HEK293 (cell line): ENCODE data around the gene DCAF8.

Experiments used
- GFI1B ChIP-seq: fragments of 450-650 bp; formaldehyde crosslinking; IDR thresholded peaks from 2 replicates; pipeline ENCODE4 v1.5.1; 2016; ENCODE audit warnings: missing biosample characterization, missing genetic modification characterization
- MZF1 ChIP-seq: fragments of 450-650 bp; formaldehyde crosslinking; IDR thresholded peaks from 2 replicates; pipeline ENCODE4 v1.5.1; 2017; ENCODE audit warnings: missing biosample characterization, missing genetic modification characterization, borderline replicate concordance
- ZBTB21 ChIP-seq: fragments of 450-650 bp; formaldehyde crosslinking; IDR thresholded peaks from 2 replicates; pipeline ENCODE4 v1.5.1; 2017; ENCODE audit warnings: missing biosample characterization, missing genetic modification characterization
- ZBTB8A ChIP-seq: fragments of 450-650 bp; formaldehyde crosslinking; IDR thresholded peaks from 2 replicates; pipeline ENCODE4 v1.5.1; 2016; ENCODE audit warnings: missing biosample characterization, missing genetic modification characterization
- ZFP37 ChIP-seq: fragments of 450-650 bp; formaldehyde crosslinking; IDR thresholded peaks from 2 replicates; pipeline ENCODE4 v1.5.1; 2016; ENCODE audit warnings: missing biosample characterization, missing genetic modification characterization
- ZNF121 ChIP-seq: fragments of 450-650 bp; formaldehyde crosslinking; IDR thresholded peaks from 2 replicates; pipeline ENCODE4 v1.5.1; 2016; ENCODE audit warnings: missing biosample characterization, missing genetic modification characterization
- ZNF138 ChIP-seq: fragments of 450-650 bp; formaldehyde crosslinking; IDR thresholded peaks from 2 replicates; pipeline ENCODE4 v1.5.1; 2016; ENCODE audit warnings: missing biosample characterization, missing genetic modification characterization, borderline replicate concordance
- ZNF140 ChIP-seq: fragments of 450-650 bp; formaldehyde crosslinking; IDR thresholded peaks from 2 replicates; pipeline ENCODE4 v1.5.1; 2016; ENCODE audit warnings: missing biosample characterization, missing genetic modification characterization
- ZNF157 ChIP-seq: fragments of 450-650 bp; formaldehyde crosslinking; IDR thresholded peaks from 2 replicates; pipeline ENCODE4 v1.5.1; 2016; ENCODE audit warnings: missing biosample characterization, missing genetic modification characterization
- ZNF19 ChIP-seq: fragments of 450-650 bp; formaldehyde crosslinking; IDR thresholded peaks from 2 replicates; pipeline ENCODE4; 2016; ENCODE audit warnings: missing biosample characterization, missing genetic modification characterization, low read depth
- ZNF202 ChIP-seq: fragments of 450-650 bp; formaldehyde crosslinking; IDR thresholded peaks from 2 replicates; pipeline ENCODE4 v1.5.1; 2016; ENCODE audit warnings: missing biosample characterization, missing genetic modification characterization, borderline replicate concordance
- ZNF223 ChIP-seq: fragments of 450-650 bp; formaldehyde crosslinking; IDR thresholded peaks from 2 replicates; pipeline ENCODE4 v1.5.1; 2016; ENCODE audit warnings: missing biosample characterization, missing genetic modification characterization
- ZNF24 ChIP-seq: fragments of 450-650 bp; formaldehyde crosslinking; IDR thresholded peaks from 2 replicates; pipeline ENCODE4 v1.5.1; 2016; ENCODE audit warnings: missing biosample characterization, missing genetic modification characterization
- ZNF292 ChIP-seq: fragments of 450-650 bp; formaldehyde crosslinking; IDR thresholded peaks from 2 replicates; pipeline ENCODE4 v1.5.1; 2016; ENCODE audit warnings: low read depth, missing biosample characterization, missing genetic modification characterization, borderline replicate concordance
- ZNF341 ChIP-seq: fragments of 450-650 bp; formaldehyde crosslinking; IDR thresholded peaks from 2 replicates; pipeline ENCODE4; 2016; ENCODE audit warnings: low read depth, missing biosample characterization, missing genetic modification characterization
- ZNF366 ChIP-seq: fragments of 450-650 bp; formaldehyde crosslinking; conservative IDR thresholded peaks from 2 replicates; pipeline ENCODE4 v1.5.1; 2016; ENCODE audit warnings: missing biosample characterization, missing genetic modification characterization
- ZNF426 ChIP-seq: fragments of 450-650 bp; formaldehyde crosslinking; IDR thresholded peaks from 2 replicates; pipeline ENCODE4 v1.5.1; 2017; ENCODE audit warnings: missing biosample characterization, missing genetic modification characterization, mild to moderate bottlenecking, inconsistent platforms, moderate library complexity
- ZNF433 ChIP-seq: fragments of 450-650 bp; formaldehyde crosslinking; IDR thresholded peaks from 2 replicates; pipeline ENCODE4 v1.5.1; 2016; ENCODE audit warnings: missing biosample characterization, missing genetic modification characterization, low read depth
- ZNF514 ChIP-seq: fragments of 450-650 bp; formaldehyde crosslinking; IDR thresholded peaks from 2 replicates; pipeline ENCODE4 v1.5.1; 2016; ENCODE audit warnings: missing biosample characterization, missing genetic modification characterization
- ZNF529 ChIP-seq: fragments of 450-650 bp; formaldehyde crosslinking; IDR thresholded peaks from 2 replicates; pipeline ENCODE4 v1.5.1; 2017; ENCODE audit warnings: missing genetic modification characterization, missing biosample characterization; ENCODE audit not compliant: insufficient replicate concordance
- ZNF558 ChIP-seq: fragments of 450-650 bp; formaldehyde crosslinking; IDR thresholded peaks from 2 replicates; pipeline ENCODE4 v1.5.1; 2016; ENCODE audit warnings: missing biosample characterization, missing genetic modification characterization
- ZNF560 ChIP-seq: fragments of 450-650 bp; formaldehyde crosslinking; IDR thresholded peaks from 2 replicates; pipeline ENCODE4 v1.5.1; 2017; ENCODE audit warnings: missing biosample characterization, missing genetic modification characterization, borderline replicate concordance
- ZNF623 ChIP-seq: fragments of 450-650 bp; formaldehyde crosslinking; IDR thresholded peaks from 2 replicates; pipeline ENCODE4 v1.5.1; 2016; ENCODE audit warnings: missing biosample characterization, missing genetic modification characterization
- ZNF629 ChIP-seq: fragments of 450-650 bp; formaldehyde crosslinking; IDR thresholded peaks from 2 replicates; pipeline ENCODE4 v1.5.1; 2017; ENCODE audit warnings: missing biosample characterization, missing genetic modification characterization
- ZNF654 ChIP-seq: fragments of 450-650 bp; formaldehyde crosslinking; IDR thresholded peaks from 2 replicates; pipeline ENCODE4 v1.5.1; 2016; ENCODE audit warnings: low read depth, missing biosample characterization, missing genetic modification characterization
- ZNF785 ChIP-seq: fragments of 450-650 bp; formaldehyde crosslinking; IDR thresholded peaks from 2 replicates; pipeline ENCODE4 v1.5.1; 2016; ENCODE audit warnings: missing biosample characterization, missing genetic modification characterization
- ZSCAN23 ChIP-seq: fragments of 450-650 bp; formaldehyde crosslinking; IDR thresholded peaks from 2 replicates; pipeline ENCODE4 v1.5.1; 2016; ENCODE audit warnings: missing biosample characterization, missing genetic modification characterization
- ZXDB ChIP-seq: fragments of 450-650 bp; formaldehyde crosslinking; IDR thresholded peaks from 2 replicates; pipeline ENCODE4 v1.5.1; 2016; ENCODE audit warnings: missing biosample characterization, missing genetic modification characterization
- TF ChIP-seq, protein P1 (sequence below): fragments of 450-650 bp; formaldehyde crosslinking; IDR thresholded peaks from 2 replicates; pipeline ENCODE4 v1.5.1; 2016; ENCODE audit warnings: missing biosample characterization, missing genetic modification characterization
- TF ChIP-seq, protein P2 (sequence below): fragments of 450-650 bp; formaldehyde crosslinking; IDR thresholded peaks from 2 replicates; pipeline ENCODE4 v1.5.1; 2016; ENCODE audit warnings: missing biosample characterization, missing genetic modification characterization, borderline replicate concordance
- TF ChIP-seq, protein P3 (sequence below): fragments of 450-650 bp; formaldehyde crosslinking; IDR thresholded peaks from 2 replicates; pipeline ENCODE4 v1.5.1; 2016; ENCODE audit warnings: missing biosample characterization, missing genetic modification characterization
- TF ChIP-seq, protein P4 (sequence below): fragments of 450-650 bp; formaldehyde crosslinking; IDR thresholded peaks from 2 replicates; pipeline ENCODE4 v1.5.1; 2016; ENCODE audit warnings: missing biosample characterization, missing genetic modification characterization

Gene DCAF8

DNA sequence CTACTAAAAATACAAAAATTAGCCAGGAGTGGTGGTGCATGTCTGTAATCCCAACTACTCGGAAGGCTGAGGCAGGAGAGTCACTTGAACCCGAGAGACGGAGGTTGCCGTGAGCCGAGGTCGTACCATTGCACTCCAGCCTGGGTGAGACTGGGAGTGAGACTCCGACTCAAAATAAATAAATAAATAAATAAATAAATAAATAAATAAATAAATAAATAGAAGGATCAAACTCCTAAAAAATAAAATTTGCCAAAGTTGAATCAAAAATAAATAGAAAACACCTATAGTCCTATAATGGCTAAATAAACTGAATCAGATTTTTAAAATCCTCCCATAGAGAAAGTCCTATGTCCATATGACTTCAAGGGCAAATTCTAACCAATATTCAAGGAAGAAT lies 37.8 kb upstream of the DCAF8 start (continued):
- TF ChIP-seq, protein P1, sequence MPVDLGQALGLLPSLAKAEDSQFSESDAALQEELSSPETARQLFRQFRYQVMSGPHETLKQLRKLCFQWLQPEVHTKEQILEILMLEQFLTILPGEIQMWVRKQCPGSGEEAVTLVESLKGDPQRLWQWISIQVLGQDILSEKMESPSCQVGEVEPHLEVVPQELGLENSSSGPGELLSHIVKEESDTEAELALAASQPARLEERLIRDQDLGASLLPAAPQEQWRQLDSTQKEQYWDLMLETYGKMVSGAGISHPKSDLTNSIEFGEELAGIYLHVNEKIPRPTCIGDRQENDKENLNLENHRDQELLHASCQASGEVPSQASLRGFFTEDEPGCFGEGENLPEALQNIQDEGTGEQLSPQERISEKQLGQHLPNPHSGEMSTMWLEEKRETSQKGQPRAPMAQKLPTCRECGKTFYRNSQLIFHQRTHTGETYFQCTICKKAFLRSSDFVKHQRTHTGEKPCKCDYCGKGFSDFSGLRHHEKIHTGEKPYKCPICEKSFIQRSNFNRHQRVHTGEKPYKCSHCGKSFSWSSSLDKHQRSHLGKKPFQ: 0 out of 2 replicates have a peak, but pooled peaks have one; percentile 31
- TF ChIP-seq ZBTB8A: peak; percentile 86
- TF ChIP-seq ZFP37 (tag by site-specific recombination): peak; percentile 79; the same call in 1 of the 2 replicates
- TF ChIP-seq ZNF366 (tag by site-specific recombination): 0 out of 2 replicates have a peak, but pooled peaks have one; percentile 27
- peak; percentile 95 for TF ChIP-seq ZNF19 (tag by site-specific recombination)
- peak; percentile 88; the same call in 1 of the 2 replicates for TF ChIP-seq ZNF138 (tag by site-specific recombination)
- peak; percentile 82; the same call in 1 of the 2 replicates for TF ChIP-seq ZNF514 (tag by site-specific recombination)
- TF ChIP-seq GFI1B: peak; percentile 42; the same call in 1 of the 2 replicates
- TF ChIP-seq ZXDB: peak; percentile 86
- peak; percentile 66; the same call in 1 of the 2 replicates for TF ChIP-seq ZBTB21 (tag by site-specific recombination)
- TF ChIP-seq MZF1 (tag by site-specific recombination): peak; percentile 50; the same call in 1 of the 2 replicates
- TF ChIP-seq, protein P2, sequence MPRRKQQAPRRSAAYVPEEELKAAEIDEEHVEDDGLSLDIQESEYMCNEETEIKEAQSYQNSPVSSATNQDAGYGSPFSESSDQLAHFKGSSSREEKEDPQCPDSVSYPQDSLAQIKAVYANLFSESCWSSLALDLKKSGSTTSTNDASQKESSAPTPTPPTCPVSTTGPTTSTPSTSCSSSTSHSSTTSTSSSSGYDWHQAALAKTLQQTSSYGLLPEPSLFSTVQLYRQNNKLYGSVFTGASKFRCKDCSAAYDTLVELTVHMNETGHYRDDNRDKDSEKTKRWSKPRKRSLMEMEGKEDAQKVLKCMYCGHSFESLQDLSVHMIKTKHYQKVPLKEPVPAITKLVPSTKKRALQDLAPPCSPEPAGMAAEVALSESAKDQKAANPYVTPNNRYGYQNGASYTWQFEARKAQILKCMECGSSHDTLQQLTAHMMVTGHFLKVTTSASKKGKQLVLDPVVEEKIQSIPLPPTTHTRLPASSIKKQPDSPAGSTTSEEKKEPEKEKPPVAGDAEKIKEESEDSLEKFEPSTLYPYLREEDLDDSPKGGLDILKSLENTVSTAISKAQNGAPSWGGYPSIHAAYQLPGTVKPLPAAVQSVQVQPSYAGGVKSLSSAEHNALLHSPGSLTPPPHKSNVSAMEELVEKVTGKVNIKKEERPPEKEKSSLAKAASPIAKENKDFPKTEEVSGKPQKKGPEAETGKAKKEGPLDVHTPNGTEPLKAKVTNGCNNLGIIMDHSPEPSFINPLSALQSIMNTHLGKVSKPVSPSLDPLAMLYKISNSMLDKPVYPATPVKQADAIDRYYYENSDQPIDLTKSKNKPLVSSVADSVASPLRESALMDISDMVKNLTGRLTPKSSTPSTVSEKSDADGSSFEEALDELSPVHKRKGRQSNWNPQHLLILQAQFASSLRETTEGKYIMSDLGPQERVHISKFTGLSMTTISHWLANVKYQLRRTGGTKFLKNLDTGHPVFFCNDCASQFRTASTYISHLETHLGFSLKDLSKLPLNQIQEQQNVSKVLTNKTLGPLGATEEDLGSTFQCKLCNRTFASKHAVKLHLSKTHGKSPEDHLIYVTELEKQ: no peak
- peak; percentile 88 for TF ChIP-seq ZNF292 (tag by site-specific recombination)
- peak; percentile 65; the same call in 1 of the 2 replicates for TF ChIP-seq ZNF223
- TF ChIP-seq ZNF433: peak; percentile 95
- TF ChIP-seq ZNF654 (tag by site-specific recombination): peak; percentile 51
- peak; percentile 96 for TF ChIP-seq ZNF560 (tag by site-specific recombination)
- TF ChIP-seq, protein P3, sequence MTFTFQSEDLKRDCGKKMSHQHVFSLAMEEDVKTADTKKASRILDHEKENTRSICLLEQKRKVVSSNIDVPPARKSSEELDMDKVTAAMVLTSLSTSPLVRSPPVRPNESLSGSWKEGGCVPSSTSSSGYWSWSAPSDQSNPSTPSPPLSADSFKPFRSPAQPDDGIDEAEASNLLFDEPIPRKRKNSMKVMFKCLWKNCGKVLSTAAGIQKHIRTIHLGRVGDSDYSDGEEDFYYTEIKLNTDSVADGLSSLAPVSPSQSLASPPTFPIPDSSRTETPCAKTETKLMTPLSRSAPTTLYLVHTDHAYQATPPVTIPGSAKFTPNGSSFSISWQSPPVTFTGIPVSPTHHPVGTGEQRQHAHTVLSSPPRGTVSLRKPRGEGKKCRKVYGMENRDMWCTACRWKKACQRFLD (tag by site-specific recombination): peak; percentile 55; the same call in 1 of the 2 replicates
- TF ChIP-seq ZSCAN23 (tag by site-specific recombination): 0 out of 2 replicates have a peak, but pooled peaks have one; percentile 50
- TF ChIP-seq ZNF121 (tag by site-specific recombination): 0 out of 2 replicates have a peak, but pooled peaks have one; percentile 44
- TF ChIP-seq ZNF157 (tag by site-specific recombination): no peak
- TF ChIP-seq, protein P4, sequence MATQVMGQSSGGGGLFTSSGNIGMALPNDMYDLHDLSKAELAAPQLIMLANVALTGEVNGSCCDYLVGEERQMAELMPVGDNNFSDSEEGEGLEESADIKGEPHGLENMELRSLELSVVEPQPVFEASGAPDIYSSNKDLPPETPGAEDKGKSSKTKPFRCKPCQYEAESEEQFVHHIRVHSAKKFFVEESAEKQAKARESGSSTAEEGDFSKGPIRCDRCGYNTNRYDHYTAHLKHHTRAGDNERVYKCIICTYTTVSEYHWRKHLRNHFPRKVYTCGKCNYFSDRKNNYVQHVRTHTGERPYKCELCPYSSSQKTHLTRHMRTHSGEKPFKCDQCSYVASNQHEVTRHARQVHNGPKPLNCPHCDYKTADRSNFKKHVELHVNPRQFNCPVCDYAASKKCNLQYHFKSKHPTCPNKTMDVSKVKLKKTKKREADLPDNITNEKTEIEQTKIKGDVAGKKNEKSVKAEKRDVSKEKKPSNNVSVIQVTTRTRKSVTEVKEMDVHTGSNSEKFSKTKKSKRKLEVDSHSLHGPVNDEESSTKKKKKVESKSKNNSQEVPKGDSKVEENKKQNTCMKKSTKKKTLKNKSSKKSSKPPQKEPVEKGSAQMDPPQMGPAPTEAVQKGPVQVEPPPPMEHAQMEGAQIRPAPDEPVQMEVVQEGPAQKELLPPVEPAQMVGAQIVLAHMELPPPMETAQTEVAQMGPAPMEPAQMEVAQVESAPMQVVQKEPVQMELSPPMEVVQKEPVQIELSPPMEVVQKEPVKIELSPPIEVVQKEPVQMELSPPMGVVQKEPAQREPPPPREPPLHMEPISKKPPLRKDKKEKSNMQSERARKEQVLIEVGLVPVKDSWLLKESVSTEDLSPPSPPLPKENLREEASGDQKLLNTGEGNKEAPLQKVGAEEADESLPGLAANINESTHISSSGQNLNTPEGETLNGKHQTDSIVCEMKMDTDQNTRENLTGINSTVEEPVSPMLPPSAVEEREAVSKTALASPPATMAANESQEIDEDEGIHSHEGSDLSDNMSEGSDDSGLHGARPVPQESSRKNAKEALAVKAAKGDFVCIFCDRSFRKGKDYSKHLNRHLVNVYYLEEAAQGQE: peak; percentile 87
- TF ChIP-seq ZNF623 (tag by site-specific recombination): peak; percentile 88
- peak; percentile 98 for TF ChIP-seq ZNF202 (tag by site-specific recombination)
- TF ChIP-seq ZNF785: no peak
- peak; percentile 97 for TF ChIP-seq ZNF140
- TF ChIP-seq ZNF426 (tag by site-specific recombination): peak; percentile 98
- TF ChIP-seq ZNF24 (tag by site-specific recombination): 0 out of 2 replicates have a peak, but pooled peaks have one; percentile 30
- peak; percentile 89 for TF ChIP-seq ZNF558 (tag by site-specific recombination)
- TF ChIP-seq ZNF341: peak; percentile 52; the same call in 1 of the 2 replicates
- TF ChIP-seq ZNF529: peak; percentile 74
- TF ChIP-seq ZNF629: peak; percentile 77
